GM23338 (cell line): ENCODE measurements around the gene SYT17.

Source experiments
- CTCF ChIP-seq, 2 experiments: fragments of 200-600 bp in 1 of 2; sonication (generic) in 1 of 2; conservative IDR thresholded peaks; 2 replicates each; pipeline versions ENCODE4 v1.5.1 to v1.6.1; 2016 to 2017; ENCODE audit warnings: antibody characterized with exemption in 2 of 2, low read depth in 2 of 2, mild to moderate bottlenecking in 2 of 2, moderate library complexity in 1 of 2
- ETS1 ChIP-seq: IDR thresholded peaks from 2 replicates; pipeline ENCODE4 v1.6.1; 2016; ENCODE audit warnings: antibody characterized with exemption
- EZH2 ChIP-seq: fragments of 200-600 bp; sonication (generic); IDR thresholded peaks from one replicate; pipeline ENCODE4 v1.8.0; 2017; ENCODE audit warnings: antibody characterized with exemption, mild to moderate bottlenecking, low read depth; ENCODE audit not compliant: unreplicated experiment
- POLR2AphosphoS5 ChIP-seq: IDR thresholded peaks from 2 replicates; pipeline ENCODE4 v1.6.1; 2016; ENCODE audit warnings: antibody characterized with exemption, low read depth
- REST ChIP-seq: IDR thresholded peaks from one replicate; pipeline ENCODE4 v1.6.1; 2018; ENCODE audit warnings: antibody characterized with exemption; ENCODE audit not compliant: unreplicated experiment

GRCh38 chr16:19239511-19240155 is 71.6 kb downstream of the SYT17 start:
- TF ChIP-seq POLR2AphosphoS5, result no peak
- TF ChIP-seq ETS1, result no peak
- TF ChIP-seq CTCF (conservative IDR thresholded peaks at IDR 0.05; ENCODE audit: low read depth in 2 of 2), result no peak
- no peak for TF ChIP-seq REST
- TF ChIP-seq EZH2, result no peak
